ENCODE results near the gene FFAR1.

FFAR1 gene

GRCh38 chr19:35392742-35393715 is 45.3 kb downstream of the FFAR1 start:
- H3K4me1 ChIP-seq = peaks cover 9% of the 10 kb centered on the region; the same call in 1 of the 2 replicates
- TF ChIP-seq CTCF (IDR thresholded peaks at IDR 0.05; ENCODE audit: low read depth, low read length) = no peak
- H3K36me3 ChIP-seq = no peaks in the 10 kb centered on the region
- H3K9me3 ChIP-seq = no peaks in the 10 kb centered on the region
- H3K4me3 ChIP-seq (ENCODE audit: low read depth, low read length) = no peak overlapping the region
- DNase-seq = no peak
- no peaks in the 10 kb centered on the region for H3K27me3 ChIP-seq

DNA sequence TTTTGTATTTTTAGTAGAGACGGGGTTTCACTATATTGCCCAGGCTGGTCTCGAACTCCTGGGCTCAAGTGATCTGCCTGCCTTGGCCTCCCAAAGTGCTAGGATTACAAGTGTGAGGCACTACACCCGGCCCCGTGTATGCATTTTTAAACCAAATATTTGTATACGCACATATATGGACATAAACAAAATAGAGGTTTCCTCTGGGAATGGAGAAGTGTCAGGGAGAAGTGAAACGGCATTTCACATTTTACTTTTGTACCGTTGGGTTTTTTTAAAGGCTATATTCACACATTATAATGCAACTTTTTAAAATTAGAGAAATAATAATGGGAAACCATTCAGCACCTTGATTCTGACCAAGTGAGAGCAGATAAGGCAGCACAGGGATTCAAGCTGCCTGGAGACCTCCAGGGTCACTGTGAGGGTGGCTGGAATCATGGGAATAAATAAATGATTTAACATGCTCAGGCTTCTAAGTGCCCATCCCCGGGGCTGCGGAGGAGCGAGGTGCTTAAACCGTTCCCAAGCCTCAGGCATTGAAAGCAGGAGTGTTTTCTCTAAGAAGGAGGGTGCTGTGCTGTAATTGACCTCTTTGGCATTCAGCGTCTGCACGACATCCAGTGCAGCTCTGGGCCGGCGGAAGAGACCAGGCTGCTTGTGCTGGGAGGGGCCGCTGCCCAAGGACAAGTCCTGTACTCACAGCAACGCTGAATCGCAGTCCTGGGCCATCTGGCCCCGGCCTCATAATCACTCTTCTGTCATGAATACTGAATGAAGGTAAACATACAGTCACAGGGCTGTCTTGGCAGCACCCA is 47.9 kb downstream of the FFAR1 start:
- no peaks in the 10 kb centered on the region for H3K36me3 ChIP-seq
- DNase-seq = peak; percentile 87
- H3K9me3 ChIP-seq = no peaks in the 10 kb centered on the region
- TF ChIP-seq CTCF (IDR thresholded peaks at IDR 0.05; ENCODE audit: low read depth, low read length) = no peak
- peaks cover 9% of the 10 kb centered on the region; the same call in 1 of the 2 replicates for H3K4me1 ChIP-seq
- no peaks in the 10 kb centered on the region for H3K27me3 ChIP-seq
- H3K4me3 ChIP-seq (ENCODE audit: low read depth, low read length) = no peak overlapping the region

DNA sequence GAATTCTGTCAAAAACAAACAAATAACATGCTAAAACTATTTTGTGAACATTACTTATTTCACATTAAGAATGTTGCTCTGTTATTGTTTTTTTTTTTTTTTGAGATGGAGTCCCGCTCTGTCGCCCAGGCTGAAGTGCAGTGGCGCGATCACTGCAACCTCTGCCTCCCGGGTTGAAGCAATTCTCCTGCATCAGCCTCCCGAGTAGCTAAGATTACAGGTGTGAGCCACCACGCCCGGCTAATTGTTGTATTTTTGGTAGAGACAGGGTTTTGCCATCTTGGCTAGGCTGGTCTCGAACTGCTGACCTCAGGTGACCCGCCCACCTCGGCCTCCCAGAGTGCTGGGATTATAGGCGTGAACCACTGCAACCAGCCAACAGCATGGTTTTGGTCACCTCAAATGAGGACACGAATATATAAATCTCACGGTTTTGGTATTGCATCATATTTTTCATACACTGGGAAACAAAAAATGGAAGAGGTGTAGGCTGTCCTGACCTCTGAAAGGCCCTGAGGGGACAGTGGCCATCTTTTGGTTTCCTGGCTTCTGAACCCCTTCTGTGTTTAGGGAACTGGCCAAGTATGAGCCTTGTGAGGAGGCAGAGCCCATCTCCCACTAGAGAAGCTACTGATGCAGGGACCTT is 48.7 kb downstream of the FFAR1 start:
- H3K9me3 ChIP-seq = no peaks in the 10 kb centered on the region
- H3K4me3 ChIP-seq (ENCODE audit: low read depth, low read length) = no peak overlapping the region
- TF ChIP-seq CTCF (IDR thresholded peaks at IDR 0.05; ENCODE audit: low read depth, low read length) = no peak
- H3K36me3 ChIP-seq = no peaks in the 10 kb centered on the region
- no peaks in the 10 kb centered on the region for H3K27me3 ChIP-seq
- peaks cover 7% of the 10 kb centered on the region; the same call in 1 of the 2 replicates for H3K4me1 ChIP-seq
- DNase-seq = no peak

GRCh38 chr19:35397064-35397463 is 49.4 kb downstream of the FFAR1 start:
- no peak for TF ChIP-seq CTCF (IDR thresholded peaks at IDR 0.05; ENCODE audit: low read depth, low read length)
- Histone ChIP-seq H3K27me3 (no peaks in the 10 kb centered on the region), H3K9me3 (no peaks in the 10 kb centered on the region), H3K36me3 (no peaks in the 10 kb centered on the region), H3K4me3 (ENCODE audit: low read depth, low read length) (no peak overlapping the region), H3K4me1 (peaks cover 6% of the 10 kb centered on the region; the same call in 1 of the 2 replicates)
- peak; percentile 74 for DNase-seq
